GM12873 (cell line): Measurements from ENCODE around the gene CHM.

Experiments used
- TF ChIP-seq, protein P1 (sequence below): IDR thresholded peaks from 2 replicates; pipeline ENCODE4 v1.5.1; 2012; ENCODE audit warnings: low read depth, mild to moderate bottlenecking, moderate library complexity, low read length, control low read depth; ENCODE audit not compliant: insufficient read depth; ENCODE audit errors: missing control alignments

CHM gene

DNA sequence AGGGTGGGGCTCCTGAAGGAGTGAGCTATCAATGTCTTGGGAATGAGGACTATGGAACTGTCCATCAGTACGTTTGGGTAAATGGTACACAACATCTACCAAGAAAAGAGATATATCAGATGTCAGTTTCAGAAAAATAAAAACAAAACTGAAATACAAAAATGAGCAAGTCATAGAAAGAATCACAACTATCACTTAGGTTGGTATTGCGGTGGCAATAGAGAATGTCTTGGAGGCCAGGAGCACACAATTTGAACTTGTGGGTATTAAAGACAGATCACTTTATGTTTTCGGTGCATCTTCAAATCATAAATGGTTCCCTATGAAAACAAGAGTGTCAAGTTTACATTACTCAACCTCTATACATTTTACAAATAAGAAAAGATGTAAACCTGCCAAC is 176.8 kb downstream of the CHM start:
- TF ChIP-seq, protein P1, sequence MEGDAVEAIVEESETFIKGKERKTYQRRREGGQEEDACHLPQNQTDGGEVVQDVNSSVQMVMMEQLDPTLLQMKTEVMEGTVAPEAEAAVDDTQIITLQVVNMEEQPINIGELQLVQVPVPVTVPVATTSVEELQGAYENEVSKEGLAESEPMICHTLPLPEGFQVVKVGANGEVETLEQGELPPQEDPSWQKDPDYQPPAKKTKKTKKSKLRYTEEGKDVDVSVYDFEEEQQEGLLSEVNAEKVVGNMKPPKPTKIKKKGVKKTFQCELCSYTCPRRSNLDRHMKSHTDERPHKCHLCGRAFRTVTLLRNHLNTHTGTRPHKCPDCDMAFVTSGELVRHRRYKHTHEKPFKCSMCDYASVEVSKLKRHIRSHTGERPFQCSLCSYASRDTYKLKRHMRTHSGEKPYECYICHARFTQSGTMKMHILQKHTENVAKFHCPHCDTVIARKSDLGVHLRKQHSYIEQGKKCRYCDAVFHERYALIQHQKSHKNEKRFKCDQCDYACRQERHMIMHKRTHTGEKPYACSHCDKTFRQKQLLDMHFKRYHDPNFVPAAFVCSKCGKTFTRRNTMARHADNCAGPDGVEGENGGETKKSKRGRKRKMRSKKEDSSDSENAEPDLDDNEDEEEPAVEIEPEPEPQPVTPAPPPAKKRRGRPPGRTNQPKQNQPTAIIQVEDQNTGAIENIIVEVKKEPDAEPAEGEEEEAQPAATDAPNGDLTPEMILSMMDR = no peak

DNA sequence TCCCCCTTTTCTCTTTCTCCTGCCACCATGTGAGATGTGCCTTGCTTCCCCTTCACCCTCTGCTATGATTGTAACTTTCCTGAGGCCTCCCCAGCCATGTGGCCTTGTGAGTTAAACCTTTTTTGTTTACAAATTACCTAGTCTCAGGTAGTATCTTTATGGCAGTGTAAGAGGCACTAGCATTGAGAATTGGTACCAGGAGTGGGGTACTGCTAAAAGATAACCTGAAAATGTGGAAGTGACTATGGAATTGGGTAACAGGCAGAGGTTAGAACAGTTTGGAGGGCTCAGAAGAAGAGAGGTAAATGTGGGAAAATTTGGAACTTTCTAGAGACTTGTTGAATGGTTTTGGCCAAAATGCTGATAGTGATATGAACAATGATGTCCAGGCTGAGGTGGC is 182.0 kb downstream of the CHM start:
- TF ChIP-seq, protein P1 = no peak

DNA sequence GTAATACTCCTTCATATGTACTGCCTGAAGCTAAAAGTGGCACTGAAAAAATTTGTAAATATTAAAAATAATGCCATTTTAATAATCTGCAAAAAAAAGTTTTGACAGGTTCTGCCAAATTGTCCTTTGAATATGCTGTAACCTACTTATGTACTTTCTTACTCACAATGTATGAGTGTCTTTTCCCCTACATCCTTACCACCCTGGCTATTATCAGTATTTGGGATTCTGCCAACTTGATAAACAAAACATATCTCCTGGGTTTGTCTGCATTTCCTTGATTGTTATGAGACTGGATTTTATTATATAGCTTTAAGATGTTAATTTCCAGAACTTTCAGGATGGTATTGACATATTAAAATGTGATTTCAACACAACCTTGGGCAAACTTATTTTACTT is 187.9 kb downstream of the CHM start:
- TF ChIP-seq, protein P1 = no peak

DNA sequence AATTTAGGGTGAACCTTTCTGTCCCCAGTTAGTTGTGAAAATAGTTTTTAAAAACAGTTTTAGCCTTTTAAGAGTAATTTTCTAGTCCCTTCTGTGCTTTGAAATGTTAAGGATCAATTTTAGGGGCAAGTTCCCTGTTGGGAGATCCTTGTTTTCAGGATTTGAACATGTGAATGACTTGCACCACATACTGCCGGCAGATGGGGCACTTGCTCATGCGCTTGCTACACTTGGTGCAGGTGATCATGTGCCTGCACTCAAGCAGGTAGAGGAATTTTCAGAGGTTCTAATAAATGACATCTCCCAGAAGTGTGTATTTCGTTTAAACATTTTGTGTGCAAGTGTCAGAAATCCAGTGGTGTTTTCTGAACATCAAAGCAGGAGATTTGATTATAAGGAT is 195.9 kb downstream of the CHM start:
- TF ChIP-seq, protein P1 = peak; percentile 66

DNA sequence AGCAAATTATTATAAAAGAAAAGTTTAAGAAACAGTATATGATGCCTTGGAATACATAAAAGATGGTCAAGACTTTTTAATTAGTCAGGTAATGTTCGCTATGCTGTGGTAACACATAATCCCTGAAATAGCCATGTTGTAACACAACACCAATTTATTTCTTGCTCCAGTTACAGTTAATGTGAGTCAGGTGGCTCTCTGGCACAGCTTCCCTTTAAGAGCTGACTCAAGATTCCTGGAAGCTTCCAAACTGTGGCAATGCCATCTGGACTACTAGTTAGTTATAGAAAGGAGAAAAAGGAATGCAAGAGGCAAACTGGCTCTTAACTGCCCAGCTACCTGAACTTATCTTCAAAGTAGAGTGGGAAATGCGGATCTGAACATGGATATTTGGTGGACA is 210.5 kb downstream of the CHM start:
- TF ChIP-seq, protein P1 = no peak

DNA sequence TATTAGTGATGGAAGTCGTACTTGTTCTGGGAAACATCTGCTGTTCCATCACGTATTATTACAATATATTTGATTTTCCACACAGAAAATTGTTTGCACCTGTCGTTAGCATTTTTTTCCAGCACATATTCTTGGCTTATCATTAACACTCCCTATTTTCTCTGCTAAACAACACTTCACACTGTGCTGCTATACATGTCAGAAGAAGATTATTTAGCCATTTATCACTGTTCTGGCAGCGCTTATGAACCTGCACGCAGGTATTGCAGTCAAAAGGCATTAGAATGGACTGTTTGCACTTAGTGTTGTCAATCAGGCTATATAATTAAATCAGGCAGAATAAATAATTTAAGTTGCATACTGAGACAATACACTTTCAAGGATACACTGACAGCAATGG is 218.6 kb downstream of the CHM start:
- TF ChIP-seq, protein P1 = no peak

DNA sequence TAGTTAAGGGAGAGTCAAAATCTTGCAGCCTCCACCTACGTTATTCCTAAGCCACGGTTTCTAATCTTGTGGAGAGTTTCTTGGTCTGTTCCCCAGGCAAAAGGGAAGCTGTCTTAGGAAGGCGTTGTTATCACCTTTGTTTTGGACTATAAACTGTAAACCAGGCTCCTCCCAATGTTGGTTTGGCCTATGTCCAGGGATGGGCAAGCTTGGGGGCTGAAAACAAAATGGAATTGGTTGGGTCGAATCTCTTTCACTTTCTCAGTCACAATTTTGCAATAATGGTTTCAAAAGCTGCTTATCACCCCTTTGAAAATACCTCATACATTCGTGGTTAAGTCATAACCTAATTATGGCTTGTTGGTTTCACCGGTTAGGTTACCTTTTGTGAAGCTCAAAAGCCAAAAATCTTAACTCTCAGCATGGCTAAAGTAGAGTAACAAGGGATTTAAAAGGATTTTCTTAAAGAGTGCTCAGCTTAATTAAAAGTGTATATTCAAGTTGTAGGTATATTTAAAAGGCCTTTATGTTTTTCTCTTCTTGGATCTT is 232.1 kb downstream of the CHM start:
- TF ChIP-seq, protein P1 = no peak
